Measurements from ENCODE around the gene POU6F2. TPM values are rescaled to one million over a fixed set of nuclear protein-coding genes. Genes with fewer than 3 reads are reported as not detected.

POU6F2 gene
- total RNA-seq, 1 experiment from 2014 or later: 0.19 TPM

DNA sequence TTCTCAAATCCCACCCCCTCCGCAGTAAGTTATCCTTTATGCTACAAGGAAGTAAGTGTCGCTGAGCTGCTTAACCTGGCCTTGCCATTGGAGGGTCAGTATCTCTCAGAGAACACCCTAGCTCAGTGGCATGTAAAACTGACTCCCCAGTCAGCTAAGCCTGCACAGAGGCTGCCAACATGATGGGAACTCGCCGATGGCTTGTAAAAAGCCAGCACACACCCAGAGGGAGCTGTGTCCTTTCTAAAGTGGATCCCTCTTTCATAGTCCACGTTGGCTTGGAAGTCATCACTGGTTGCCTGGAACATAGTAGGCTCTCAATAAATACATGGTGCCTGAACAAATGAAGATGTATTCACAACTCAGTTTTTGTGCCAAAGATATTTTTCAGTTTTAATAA lies 339.4 kb downstream of the POU6F2 start:
- Mint-ChIP-seq H3K27ac (ENCODE audit: low read depth, unreplicated experiment) (no peak overlapping the region), H3K27me3 (ENCODE audit: insufficient read depth, unreplicated experiment) (peaks cover 65% of the 10 kb centered on the region), H3K36me3 (ENCODE audit: insufficient read depth, unreplicated experiment) (no peaks in the 10 kb centered on the region), H3K4me3 (ENCODE audit: unreplicated experiment) (no peak overlapping the region), H3K9me3 (ENCODE audit: unreplicated experiment) (no peaks in the 10 kb centered on the region), H3K4me1 (ENCODE audit: insufficient read depth, unreplicated experiment) (no peaks in the 10 kb centered on the region)
- no peak for DNase-seq (ENCODE audit: unreplicated experiment)
- ChIA-PET CTCF (no interaction called here), POLR2A (no interaction called here)
- BruUV-seq (replicated peaks): no TSS peak
- intact Hi-C loops (cut with micrococcal nuclease): no loop called here
- TF ChIP-seq, protein P1, sequence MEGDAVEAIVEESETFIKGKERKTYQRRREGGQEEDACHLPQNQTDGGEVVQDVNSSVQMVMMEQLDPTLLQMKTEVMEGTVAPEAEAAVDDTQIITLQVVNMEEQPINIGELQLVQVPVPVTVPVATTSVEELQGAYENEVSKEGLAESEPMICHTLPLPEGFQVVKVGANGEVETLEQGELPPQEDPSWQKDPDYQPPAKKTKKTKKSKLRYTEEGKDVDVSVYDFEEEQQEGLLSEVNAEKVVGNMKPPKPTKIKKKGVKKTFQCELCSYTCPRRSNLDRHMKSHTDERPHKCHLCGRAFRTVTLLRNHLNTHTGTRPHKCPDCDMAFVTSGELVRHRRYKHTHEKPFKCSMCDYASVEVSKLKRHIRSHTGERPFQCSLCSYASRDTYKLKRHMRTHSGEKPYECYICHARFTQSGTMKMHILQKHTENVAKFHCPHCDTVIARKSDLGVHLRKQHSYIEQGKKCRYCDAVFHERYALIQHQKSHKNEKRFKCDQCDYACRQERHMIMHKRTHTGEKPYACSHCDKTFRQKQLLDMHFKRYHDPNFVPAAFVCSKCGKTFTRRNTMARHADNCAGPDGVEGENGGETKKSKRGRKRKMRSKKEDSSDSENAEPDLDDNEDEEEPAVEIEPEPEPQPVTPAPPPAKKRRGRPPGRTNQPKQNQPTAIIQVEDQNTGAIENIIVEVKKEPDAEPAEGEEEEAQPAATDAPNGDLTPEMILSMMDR (IDR thresholded peaks at IDR 0.05; ENCODE audit: unreplicated experiment): no peak

DNA sequence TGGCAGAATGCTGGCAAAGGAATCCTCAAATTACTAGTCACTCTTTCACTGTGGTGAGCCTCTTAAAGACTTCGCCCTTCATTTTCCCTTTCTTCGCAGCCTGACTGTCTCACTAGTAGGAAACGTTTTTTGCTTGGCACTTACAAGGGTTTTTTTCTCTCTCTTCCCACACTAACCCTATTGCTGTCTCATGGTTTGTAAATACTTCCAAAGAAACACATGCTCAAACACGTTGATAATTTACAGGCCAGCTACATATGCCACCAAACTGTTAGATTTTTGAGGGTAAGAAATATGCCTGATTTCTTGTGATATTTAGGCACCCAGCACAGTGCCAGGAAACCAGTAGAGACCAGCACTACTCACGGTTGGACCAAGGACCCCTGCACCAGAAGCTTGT lies 340.2 kb downstream of the POU6F2 start:
- H3K4me3 Mint-ChIP-seq (ENCODE audit: unreplicated experiment): no peak overlapping the region
- no TSS peak for BruUV-seq (replicated peaks)
- no peaks in the 10 kb centered on the region for H3K9me3 Mint-ChIP-seq (ENCODE audit: unreplicated experiment)
- no peak for DNase-seq (ENCODE audit: unreplicated experiment)
- peaks cover 65% of the 10 kb centered on the region for H3K27me3 Mint-ChIP-seq (ENCODE audit: insufficient read depth, unreplicated experiment)
- H3K27ac Mint-ChIP-seq (ENCODE audit: low read depth, unreplicated experiment): no peak overlapping the region
- intact Hi-C loops (cut with micrococcal nuclease): no loop called here
- ChIA-PET POLR2A (no interaction called here), CTCF (no interaction called here)
- TF ChIP-seq, protein P1 (IDR thresholded peaks at IDR 0.05; ENCODE audit: unreplicated experiment): no peak
- H3K36me3 Mint-ChIP-seq (ENCODE audit: insufficient read depth, unreplicated experiment): no peaks in the 10 kb centered on the region
- no peaks in the 10 kb centered on the region for H3K4me1 Mint-ChIP-seq (ENCODE audit: insufficient read depth, unreplicated experiment)

DNA sequence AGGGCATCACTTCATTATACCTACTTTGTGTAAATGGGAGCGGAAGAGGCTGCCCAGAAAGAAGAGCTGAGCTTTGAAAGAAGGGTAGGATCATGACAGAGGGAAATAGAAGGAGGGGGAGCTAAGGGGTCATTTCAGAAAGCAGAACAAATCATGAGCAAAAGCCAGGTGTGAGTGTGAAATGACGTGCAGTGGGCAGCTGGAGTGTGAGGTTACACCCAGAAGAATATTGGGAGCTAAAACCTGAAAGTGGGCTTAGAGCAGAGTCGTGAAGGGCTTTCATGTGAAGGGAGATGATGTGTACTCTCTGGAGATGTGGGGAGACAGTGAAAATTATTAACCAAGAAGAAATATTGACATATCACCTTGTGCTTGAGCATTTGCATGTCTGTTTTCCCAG lies 343.5 kb downstream of the POU6F2 start:
- H3K36me3 Mint-ChIP-seq (ENCODE audit: insufficient read depth, unreplicated experiment): no peaks in the 10 kb centered on the region
- DNase-seq (ENCODE audit: unreplicated experiment): no peak
- TF ChIP-seq, protein P1 (IDR thresholded peaks at IDR 0.05; ENCODE audit: unreplicated experiment): no peak
- H3K9me3 Mint-ChIP-seq (ENCODE audit: unreplicated experiment): no peaks in the 10 kb centered on the region
- no TSS peak for BruUV-seq (replicated peaks)
- ChIA-PET POLR2A (no interaction called here), CTCF (interaction anchor here (0.6 kb wide), 1 partner anchor 85 kb away, joined by 4 read pairs; no protein-coding TSS in a partner anchor)
- no peak overlapping the region for H3K4me3 Mint-ChIP-seq (ENCODE audit: unreplicated experiment)
- intact Hi-C loops (cut with micrococcal nuclease): no loop called here
- no peak overlapping the region for H3K27ac Mint-ChIP-seq (ENCODE audit: low read depth, unreplicated experiment)
- no peaks in the 10 kb centered on the region for H3K4me1 Mint-ChIP-seq (ENCODE audit: insufficient read depth, unreplicated experiment)
- peaks cover 36% of the 10 kb centered on the region for H3K27me3 Mint-ChIP-seq (ENCODE audit: insufficient read depth, unreplicated experiment)

DNA sequence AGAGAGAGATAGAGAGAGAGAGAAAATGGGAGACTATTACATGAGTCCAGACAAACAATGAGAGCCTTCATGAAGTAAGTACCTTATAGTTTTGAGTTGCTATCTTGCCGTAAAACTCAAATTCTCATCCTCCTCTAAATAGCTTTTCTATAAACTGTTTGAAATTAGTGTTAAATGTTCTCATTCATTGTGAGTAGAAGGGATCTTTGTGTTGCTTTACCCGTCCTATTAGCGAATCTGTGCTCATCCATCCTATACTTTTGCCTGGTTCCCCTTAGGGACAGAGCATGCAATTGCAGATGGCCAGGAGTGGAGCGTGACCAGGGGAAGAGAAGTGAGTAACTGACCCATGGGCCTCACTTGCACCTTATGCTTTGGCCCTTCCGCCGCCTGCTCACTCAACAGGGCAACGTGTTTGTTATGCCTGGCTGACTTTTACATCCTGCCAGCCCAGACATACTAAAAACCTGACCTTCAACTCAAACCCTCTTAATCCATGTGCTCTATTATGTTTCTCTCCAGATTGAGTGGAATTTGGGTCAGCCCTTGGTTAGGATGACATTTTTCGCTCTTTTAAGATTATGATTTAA lies 344.3 kb downstream of the POU6F2 start:
- no TSS peak for BruUV-seq (replicated peaks)
- H3K4me1 Mint-ChIP-seq (ENCODE audit: insufficient read depth, unreplicated experiment): no peaks in the 10 kb centered on the region
- no peaks in the 10 kb centered on the region for H3K36me3 Mint-ChIP-seq (ENCODE audit: insufficient read depth, unreplicated experiment)
- TF ChIP-seq, protein P1 (IDR thresholded peaks at IDR 0.05; ENCODE audit: unreplicated experiment): no peak
- H3K9me3 Mint-ChIP-seq (ENCODE audit: unreplicated experiment): no peaks in the 10 kb centered on the region
- no peak overlapping the region for H3K4me3 Mint-ChIP-seq (ENCODE audit: unreplicated experiment)
- POLR2A ChIA-PET: no interaction called here
- no peak for DNase-seq (ENCODE audit: unreplicated experiment)
- intact Hi-C loops (cut with micrococcal nuclease): no loop called here
- peaks cover 35% of the 10 kb centered on the region for H3K27me3 Mint-ChIP-seq (ENCODE audit: insufficient read depth, unreplicated experiment)
- CTCF ChIA-PET: no interaction called here
- H3K27ac Mint-ChIP-seq (ENCODE audit: low read depth, unreplicated experiment): no peak overlapping the region

Data from MCF 10A (cell line).